Measurements from ENCODE around the gene MGAT4A.

DNA sequence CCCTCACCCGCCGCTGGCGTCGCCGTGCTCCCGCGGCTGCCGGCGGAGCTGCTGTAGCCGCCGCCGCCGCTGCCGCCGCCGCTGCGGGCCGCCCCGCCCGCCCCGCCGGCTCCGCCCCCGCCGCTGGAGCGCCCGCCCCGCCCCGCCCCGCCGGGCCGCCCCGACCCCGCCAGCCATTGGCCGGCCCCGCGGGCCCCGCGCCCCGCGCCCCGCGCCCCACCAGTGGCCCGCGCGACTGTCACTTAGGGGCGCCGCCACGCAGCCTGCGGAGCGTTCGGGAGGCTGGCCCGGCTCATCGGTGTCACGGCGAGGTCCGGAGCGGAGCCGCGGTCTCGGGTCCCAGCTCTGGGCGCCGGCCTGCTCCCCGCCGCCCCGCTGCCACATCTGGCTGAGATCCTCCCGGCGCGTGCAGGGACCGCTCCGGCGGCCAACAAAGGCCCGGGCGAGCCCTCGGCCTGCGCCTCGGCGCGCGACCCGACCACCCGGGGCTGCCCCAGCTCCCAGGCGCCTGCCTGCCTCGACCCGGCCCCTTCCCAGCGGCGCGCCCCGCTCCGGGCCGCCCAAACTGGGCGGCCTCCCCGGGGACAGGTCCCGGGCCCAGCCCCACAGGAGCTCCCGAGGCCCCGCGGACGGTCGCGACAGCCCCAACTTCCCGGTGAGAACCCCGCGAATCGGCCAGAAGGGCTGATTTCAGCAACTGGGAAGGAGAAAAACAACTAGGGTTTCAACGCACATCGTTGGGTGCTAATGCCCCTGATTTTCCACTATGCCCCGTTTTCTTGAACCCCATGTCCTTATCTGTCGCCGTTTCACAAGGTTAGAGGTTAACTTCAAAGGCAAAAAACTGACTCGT, at the start of gene MGAT4A:
- no peak for TF ChIP-seq EP300 (IDR thresholded peaks at IDR 0.05; ENCODE audit: borderline replicate concordance in 1 of 2, low read depth in 2 of 2, low read length in 2 of 2)
- no peak for TF ChIP-seq RXRA (IDR thresholded peaks at IDR 0.05; ENCODE audit: insufficient read depth, low read depth, low read length)
- no peak for TF ChIP-seq POLR2AphosphoS5 (IDR thresholded peaks at IDR 0.05; ENCODE audit: low read depth, low read length)
- TF ChIP-seq ZNF274 (IDR thresholded peaks at IDR 0.05; ENCODE audit: borderline replicate concordance, extremely low read depth, low read length): no peak
- TF ChIP-seq EZH2 (IDR thresholded peaks at IDR 0.05; ENCODE audit: low read depth, low read length, severe bottlenecking): no peak
- no peak for TF ChIP-seq TCF12 (IDR thresholded peaks at IDR 0.05; ENCODE audit: low read depth, low read length)
- TF ChIP-seq, protein P1, sequence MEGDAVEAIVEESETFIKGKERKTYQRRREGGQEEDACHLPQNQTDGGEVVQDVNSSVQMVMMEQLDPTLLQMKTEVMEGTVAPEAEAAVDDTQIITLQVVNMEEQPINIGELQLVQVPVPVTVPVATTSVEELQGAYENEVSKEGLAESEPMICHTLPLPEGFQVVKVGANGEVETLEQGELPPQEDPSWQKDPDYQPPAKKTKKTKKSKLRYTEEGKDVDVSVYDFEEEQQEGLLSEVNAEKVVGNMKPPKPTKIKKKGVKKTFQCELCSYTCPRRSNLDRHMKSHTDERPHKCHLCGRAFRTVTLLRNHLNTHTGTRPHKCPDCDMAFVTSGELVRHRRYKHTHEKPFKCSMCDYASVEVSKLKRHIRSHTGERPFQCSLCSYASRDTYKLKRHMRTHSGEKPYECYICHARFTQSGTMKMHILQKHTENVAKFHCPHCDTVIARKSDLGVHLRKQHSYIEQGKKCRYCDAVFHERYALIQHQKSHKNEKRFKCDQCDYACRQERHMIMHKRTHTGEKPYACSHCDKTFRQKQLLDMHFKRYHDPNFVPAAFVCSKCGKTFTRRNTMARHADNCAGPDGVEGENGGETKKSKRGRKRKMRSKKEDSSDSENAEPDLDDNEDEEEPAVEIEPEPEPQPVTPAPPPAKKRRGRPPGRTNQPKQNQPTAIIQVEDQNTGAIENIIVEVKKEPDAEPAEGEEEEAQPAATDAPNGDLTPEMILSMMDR (IDR thresholded peaks at IDR 0.05; ENCODE audit: control extremely low read depth in 1 of 3, insufficient read depth in 1 of 3, low read depth in 1 of 3, low read length in 3 of 3): no peak
- no peak for TF ChIP-seq POLR2A (IDR thresholded peaks at IDR 0.05; ENCODE audit: control extremely low read depth in 1 of 2, low read depth in 2 of 2, low read length in 2 of 2)

All from H1 (cell line).